Ovary (tissue), 9 donors: ENCODE measurements around the gene BATF3. TPM values are rescaled to one million over a fixed set of nuclear protein-coding genes. Genes with fewer than 3 reads are reported as not detected.

ENCODE experiments used
- DNase-seq, 5 donors: peaks; one replicate each; pipeline ENCODE4 v3.0.0-alpha.2; 2019 to 2020
- H3K27ac ChIP-seq, 2 donors: fragments of 200-600 bp; one replicate each; pipeline versions ENCODE4 v1.5.1 to v1.8.0; 2019 to 2022
- H3K27me3 ChIP-seq: fragments of 200-600 bp; one replicate; pipeline ENCODE4 v1.8.0; 2022
- H3K36me3 ChIP-seq: fragments of 200-600 bp; sonication (generic); one replicate; pipeline ENCODE4 v1.5.1; 2019
- H3K4me1 ChIP-seq: one replicate; pipeline ENCODE4 v1.8.1; 2013; ENCODE audit warnings: mild to moderate bottlenecking, moderate library complexity; ENCODE audit not compliant: insufficient read depth
- H3K4me3 ChIP-seq: fragments of 200-600 bp; sonication (generic); one replicate; pipeline ENCODE4 v1.5.1; 2017
- H3K9me3 ChIP-seq, 2 donors: fragments of 200-600 bp in 1 of 2; sonication (generic) in 1 of 2; one replicate each; pipeline versions ENCODE4 v1.5.1 to v1.8.1; 2013 to 2019; ENCODE audit warnings: mild to moderate bottlenecking in 1 of 2, moderate library complexity in 1 of 2
- CTCF ChIP-seq, 3 donors: fragments of 450-650 bp in 2 of 3; fragments of 200-600 bp in 1 of 3; IDR thresholded peaks; one replicate each; pipeline versions ENCODE4 v1.5.1 to v1.8.0; 2016 to 2022; ENCODE audit warnings: antibody characterized with exemption in 3 of 3, mild to moderate bottlenecking in 1 of 3
- EP300 ChIP-seq: sonication (generic); formaldehyde crosslinking; IDR thresholded peaks from one replicate; pipeline ENCODE4 v1.6.1; 2017; ENCODE audit warnings: antibody characterized with exemption
- POLR2A ChIP-seq: fragments of 450-650 bp; IDR thresholded peaks from one replicate; pipeline ENCODE4 v1.6.1; 2017; ENCODE audit warnings: antibody characterized with exemption, mild to moderate bottlenecking, moderate library complexity
- WGBS, 3 donors: extraction: QIAGEN DNeasy Blood & Tissue Kit in 1 of 3; methylation state at CpG; one replicate each; pipeline versions ENCODE4 v1.1.5 to v1.1.7; 2013 to 2017; 5-methylcytosine and 5-hydroxymethylcytosine counted together
- intact Hi-C, 4 donors: fragments of 100-400 bp; cut with DNase I; formaldehyde crosslinking; loops; one replicate each; pipeline versions ENCODE4 v1.11.0 to v1.15.1; 2022 to 2023
- polyA plus RNA-seq, 2 donors: library from polyadenylated mRNA; stranded (reverse); fragments of 200-250 nt in 1 of 2; fragments of 350-450 nt in 1 of 2; fragmentation: Illumina TruSeq in 1 of 2; extraction: RNeasy Lipid Tissue Mini Kit (QIAGEN cat#74804) in 1 of 2; gene quantifications; one replicate each; pipeline ENCODE4 v1.2.3, GENCODE V29; 2013 to 2014
- total RNA-seq, 7 donors: library from RNA; depleted of rRNA in 2 of 7; stranded (reverse); fragments of >200 nt in 2 of 7; fragmentation: NEBNext Ultra II Directional in 3 of 7; extraction: Animal tissue kit (Norgen Biotek cat#: 25700) in 3 of 7; gene quantifications; one replicate each; pipeline versions ENCODE4 v1.1.0 to v1.2.4, GENCODE V29; 2016 to 2023
- donor health status: DM: no; HTN: no; CAD: no; lungs with moderate emphysema.
- donor health status: DM: no; HTN: no; CAD: no.
- donor health status: Bipolar disorder and iron deficiency.
- donor health status: DM: yes; HTN: yes; CAD: no.
- donor health status: DM: no; HTN: no; CAD: no.
- donor health status: DM: yes; HTN: yes; CAD: no.

The BATF3 gene
- total and polyA plus RNA-seq, 9 donors = 0.71 to 4.2 (median 1.1) TPM

- Histone ChIP-seq H3K36me3 (no peaks in the 10 kb centered on the region), H3K4me3 (no peak overlapping the region), H3K27me3 (no peaks in the 10 kb centered on the region), H3K9me3 (no peaks in the 10 kb centered on the region), H3K27ac (no peak overlapping the region), H3K4me1 (no peaks in the 10 kb centered on the region)
- 90 to 96% (median 95%) methylated on average over 2 of the region's 2 CpGs for WGBS, 3 donors
- no peak for DNase-seq
- no peak for TF ChIP-seq POLR2A
- TF ChIP-seq CTCF (IDR thresholded peaks at IDR 0.05) = no peak
- TF ChIP-seq EP300 = no peak
- intact Hi-C loops = no loop called here
Measured at GRCh38 chr1:212687811-212688210, 11.8 kb downstream of the BATF3 start.

GRCh38 chr1:212686591-212686990 lies 13.0 kb downstream of the BATF3 start:
- no peaks in the 10 kb centered on the region for H3K9me3 ChIP-seq
- no peaks in the 10 kb centered on the region for H3K27me3 ChIP-seq
- no peaks in the 10 kb centered on the region for H3K36me3 ChIP-seq
- TF ChIP-seq POLR2A (no peak), EP300 (no peak), CTCF (IDR thresholded peaks at IDR 0.05) (no peak)
- intact Hi-C loops = no loop called here
- H3K4me3 ChIP-seq = no peak overlapping the region
- no peak for DNase-seq
- no peak overlapping the region for H3K27ac ChIP-seq
- H3K4me1 ChIP-seq = no peaks in the 10 kb centered on the region
- 93 to 95% (median 94%) methylated on average over 11 of the region's 11 CpGs for WGBS, 3 donors

- H3K4me1 ChIP-seq = no peaks in the 10 kb centered on the region
- no peaks in the 10 kb centered on the region for H3K36me3 ChIP-seq
- no peaks in the 10 kb centered on the region for H3K27me3 ChIP-seq
- 79 to 84% (median 82%) methylated on average over 3 of the region's 3 CpGs for WGBS, 3 donors
- H3K27ac ChIP-seq = no peak overlapping the region
- intact Hi-C loops = no loop called here
- no peak overlapping the region for H3K4me3 ChIP-seq
- H3K9me3 ChIP-seq = no peaks in the 10 kb centered on the region
- TF ChIP-seq CTCF (IDR thresholded peaks at IDR 0.05) = no peak
- no peak for TF ChIP-seq EP300
- TF ChIP-seq POLR2A = no peak
- no peak for DNase-seq
Measured at GRCh38 chr1:212686069-212686468, 13.6 kb downstream of the BATF3 start.

GRCh38 chr1:212685429-212685828 lies 14.2 kb downstream of the BATF3 start:
- TF ChIP-seq POLR2A (no peak), EP300 (no peak), CTCF (IDR thresholded peaks at IDR 0.05) (no peak)
- WGBS, 3 donors = 21 to 31% (median 30%) methylated on average over 2 of the region's 2 CpGs

More at GRCh38 chr1:212685429-212685828, 14.2 kb downstream of the BATF3 start:
- no peaks in the 10 kb centered on the region for H3K4me1 ChIP-seq
- no peaks in the 10 kb centered on the region for H3K27me3 ChIP-seq
- intact Hi-C loops = no loop called here
- no peak overlapping the region for H3K4me3 ChIP-seq
- H3K27ac ChIP-seq = no peak overlapping the region
- H3K36me3 ChIP-seq = no peaks in the 10 kb centered on the region
- DNase-seq = no peak
- no peaks in the 10 kb centered on the region for H3K9me3 ChIP-seq
